GM19238 (cell line): Measurements from ENCODE around the gene PRR5.
A peak's percentile ranks its signal among the peaks of the same experiment; 100 is the strongest.
"Not testable (repeated sequence)": the region's sequence is repeated elsewhere in the genome, so short reads cannot be mapped to it uniquely, and the experiment has no call there.

Source experiments
- DNase-seq: peaks from one replicate; pipeline ENCODE4 v3.0.0; 2011; ENCODE audit warnings: low spot score; ENCODE audit not compliant: insufficient read length

Gene PRR5

GRCh38 chr22:44701824-44702478 lies at the start of gene PRR5:
Gene PRR5, plus strand, starts transcription at chr22:44702204. Its CDS starts 271 bp downstream, at chr22:44702475.
- peak; percentile 76 for DNase-seq

GRCh38 chr22:44652866-44653265 lies 49.1 kb upstream of the PRR5 start:
- not testable (repeated sequence) for DNase-seq

GRCh38 chr22:44658311-44658953 lies 43.6 kb upstream of the PRR5 start:
- DNase-seq, result no peak

GRCh38 chr22:44659140-44659539 lies 42.9 kb upstream of the PRR5 start:
- DNase-seq, result no peak

GRCh38 chr22:44660051-44660830 lies 41.8 kb upstream of the PRR5 start:
- DNase-seq, result no peak

- no peak for DNase-seq
Observed at GRCh38 chr22:44661070-44661469, 40.9 kb upstream of the PRR5 start.

- DNase-seq, result no peak
Observed at GRCh38 chr22:44661659-44662569, 40.1 kb upstream of the PRR5 start.

GRCh38 chr22:44663256-44663999 lies 38.6 kb upstream of the PRR5 start:
- DNase-seq, result no peak

- no peak for DNase-seq
Observed at GRCh38 chr22:44664149-44664548, 37.9 kb upstream of the PRR5 start.

- DNase-seq, result no peak
Observed at GRCh38 chr22:44665115-44665514, 36.9 kb upstream of the PRR5 start.

GRCh38 chr22:44666207-44666585 lies 35.8 kb upstream of the PRR5 start:
- no peak for DNase-seq

- DNase-seq, result no peak
Observed at GRCh38 chr22:44667276-44667675, 34.7 kb upstream of the PRR5 start.

- no peak for DNase-seq
Observed at GRCh38 chr22:44667829-44668189, 34.2 kb upstream of the PRR5 start.

GRCh38 chr22:44668190-44668885 lies 33.7 kb upstream of the PRR5 start:
- DNase-seq, result no peak

- DNase-seq, result no peak
Observed at GRCh38 chr22:44668886-44669521, 33.0 kb upstream of the PRR5 start.

- no peak for DNase-seq
Observed at GRCh38 chr22:44669561-44669976, 32.4 kb upstream of the PRR5 start.

GRCh38 chr22:44670220-44670988 lies 31.6 kb upstream of the PRR5 start:
- no peak for DNase-seq

GRCh38 chr22:44671742-44672141 lies 30.3 kb upstream of the PRR5 start:
- no peak for DNase-seq

GRCh38 chr22:44672632-44673031 lies 29.4 kb upstream of the PRR5 start:
- no peak for DNase-seq
